GM21619 (cell line): Measurements from ENCODE around the gene EN2.
A peak's percentile ranks its signal among the peaks of the same experiment; 100 is the strongest.

ENCODE experiments used
- ATAC-seq: cut with Tn5 transposase; IDR thresholded peaks from one replicate; pipeline ENCODE4 v1.9.1; 2021; ENCODE audit not compliant: unreplicated experiment

Gene EN2

GRCh38 chr7:155458111-155458877 lies at the start of gene EN2:
Gene EN2, plus strand, starts transcription at chr7:155458129. Its CDS starts 249 bp downstream, at chr7:155458378.
- ATAC-seq: no peak

DNA sequence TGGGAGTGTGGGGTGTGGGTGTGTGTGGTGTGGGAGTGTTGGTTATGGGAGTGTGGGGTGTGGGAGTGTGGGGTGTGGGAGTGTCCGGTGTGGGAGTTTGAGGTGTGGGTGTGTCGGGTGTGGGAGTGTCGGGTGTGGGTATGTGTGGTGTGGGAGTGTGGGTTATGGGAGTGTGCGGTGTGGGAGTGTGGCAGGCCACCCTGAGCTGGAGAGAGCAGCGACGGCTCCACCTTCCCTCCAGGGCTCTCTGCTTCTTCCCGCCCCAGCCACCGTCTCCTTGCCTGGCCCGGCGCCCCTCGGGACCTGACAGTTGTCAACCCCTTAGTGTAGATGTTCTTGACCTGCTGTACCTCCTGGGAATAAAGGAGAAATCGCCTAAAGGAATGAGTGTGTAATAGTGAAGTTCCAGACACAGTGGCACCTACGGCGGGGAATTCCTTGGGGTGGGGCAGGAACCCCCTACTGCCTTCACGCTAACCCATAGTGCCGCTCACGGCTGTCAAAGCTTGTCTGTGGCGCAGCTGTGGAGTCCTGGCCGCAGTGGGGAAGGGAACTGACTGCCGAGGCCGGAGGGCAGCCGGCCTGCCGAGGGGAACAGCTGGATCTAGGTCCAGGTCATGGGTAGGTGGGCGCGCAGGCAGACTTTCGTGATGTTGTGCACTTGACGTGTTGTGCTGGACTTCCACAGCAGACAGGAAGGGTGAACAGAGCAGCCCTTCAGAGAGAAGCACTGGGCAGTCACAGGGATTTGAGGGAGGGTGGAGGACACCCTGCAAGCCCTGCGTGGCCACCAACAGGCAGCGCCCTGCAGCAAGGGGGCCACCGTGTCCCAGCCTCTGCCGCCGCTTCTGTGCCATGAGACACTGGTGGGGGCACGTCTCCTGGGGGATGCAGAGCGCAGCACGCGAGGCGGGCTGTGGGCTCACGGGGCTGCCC lies 49.0 kb upstream of the EN2 start:
- no peak for ATAC-seq

GRCh38 chr7:155409980-155410379 lies 47.9 kb upstream of the EN2 start:
- no peak for ATAC-seq

GRCh38 chr7:155410431-155410830 lies 47.5 kb upstream of the EN2 start:
- ATAC-seq: no peak

- no peak for ATAC-seq
Measured at GRCh38 chr7:155411718-155412415, 46.1 kb upstream of the EN2 start.

DNA sequence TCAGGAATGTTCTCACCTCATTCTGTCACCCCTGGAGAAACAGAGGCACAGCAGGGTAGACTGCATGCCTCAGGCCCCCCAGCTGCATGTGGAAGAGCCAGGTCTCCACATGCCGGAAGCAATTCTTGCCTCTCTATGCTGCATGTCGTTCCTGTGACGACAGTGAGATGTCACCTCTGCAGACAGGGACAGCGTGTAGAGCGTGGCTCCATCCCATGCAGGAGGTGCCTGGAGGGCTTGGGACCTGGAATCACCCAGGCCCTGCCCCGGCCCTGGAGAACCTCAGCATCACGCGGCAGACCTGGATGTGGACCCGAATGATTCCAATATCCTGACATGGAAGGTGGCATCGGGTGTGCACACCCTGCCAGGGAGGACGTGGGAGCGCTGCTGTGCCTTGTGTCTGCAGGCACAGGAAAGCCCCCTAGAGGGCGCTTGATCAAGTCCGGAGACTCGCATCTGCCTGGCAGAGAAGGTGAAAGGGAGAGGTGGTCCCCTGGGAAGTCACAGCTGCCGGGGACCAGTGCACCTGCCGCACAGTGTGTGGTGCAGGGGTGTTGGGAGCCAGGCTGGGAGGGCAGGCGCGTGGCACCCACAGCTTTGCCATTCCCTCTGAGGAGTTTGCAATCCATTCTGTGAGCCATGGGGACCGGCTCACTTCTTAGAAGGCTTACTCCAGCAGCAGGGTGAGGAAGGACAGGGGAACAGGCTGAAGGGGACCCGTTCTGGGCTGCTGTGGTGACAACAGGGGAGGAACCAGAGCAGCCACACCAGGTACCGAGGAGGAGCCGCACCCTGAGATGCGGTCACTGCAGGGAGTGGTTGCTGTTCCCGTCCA lies 45.3 kb upstream of the EN2 start:
- ATAC-seq: peak; percentile 85

DNA sequence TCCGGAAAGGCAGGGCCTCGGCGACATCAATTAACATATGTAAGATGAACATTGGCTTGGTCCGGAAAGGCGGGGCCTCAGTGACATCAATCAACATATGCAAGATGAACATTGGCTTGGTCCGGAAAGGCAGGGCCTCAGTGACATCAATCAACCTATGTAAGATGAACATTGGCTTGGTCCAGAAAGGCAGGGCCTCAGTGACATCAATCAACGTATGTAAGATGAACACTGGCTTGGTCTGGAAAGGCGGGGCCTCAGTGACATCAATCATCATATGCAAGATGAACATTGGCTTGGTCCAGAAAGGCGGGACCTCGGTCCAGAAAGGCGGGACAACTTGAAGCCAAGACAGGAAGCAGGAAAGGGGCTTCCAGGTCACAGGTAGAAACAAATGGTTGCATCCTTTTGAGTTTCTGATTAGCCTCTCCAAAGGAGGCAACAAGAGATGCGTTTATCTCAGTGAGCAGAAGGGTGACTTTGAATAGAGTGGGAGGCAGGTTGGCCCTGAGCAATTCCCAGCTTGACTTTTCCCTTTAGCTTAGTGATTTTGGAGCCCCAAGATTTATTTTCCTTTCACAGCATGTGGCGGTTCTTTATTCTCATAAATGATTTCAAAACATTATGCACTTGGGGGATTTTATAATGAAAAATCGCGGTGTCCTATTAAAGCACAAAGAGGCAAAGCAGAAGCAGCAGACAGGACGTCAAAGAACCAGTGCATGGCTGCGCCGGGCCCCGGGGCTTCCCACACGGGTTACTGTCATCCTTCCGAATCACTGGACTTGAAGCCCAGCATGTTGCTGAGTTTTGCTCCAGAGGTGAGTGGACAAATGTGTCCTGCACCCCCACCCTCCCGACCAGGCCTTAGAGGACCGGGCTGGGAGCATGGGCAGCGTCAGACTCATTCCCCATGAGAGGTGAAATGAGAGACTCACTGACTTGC lies 43.1 kb upstream of the EN2 start:
- no peak for ATAC-seq

GRCh38 chr7:155416646-155417380 lies 41.1 kb upstream of the EN2 start:
- ATAC-seq: no peak

GRCh38 chr7:155418304-155418703 lies 39.6 kb upstream of the EN2 start:
- ATAC-seq: no peak

- ATAC-seq: no peak
Measured at GRCh38 chr7:155418941-155419755, 38.8 kb upstream of the EN2 start.

DNA sequence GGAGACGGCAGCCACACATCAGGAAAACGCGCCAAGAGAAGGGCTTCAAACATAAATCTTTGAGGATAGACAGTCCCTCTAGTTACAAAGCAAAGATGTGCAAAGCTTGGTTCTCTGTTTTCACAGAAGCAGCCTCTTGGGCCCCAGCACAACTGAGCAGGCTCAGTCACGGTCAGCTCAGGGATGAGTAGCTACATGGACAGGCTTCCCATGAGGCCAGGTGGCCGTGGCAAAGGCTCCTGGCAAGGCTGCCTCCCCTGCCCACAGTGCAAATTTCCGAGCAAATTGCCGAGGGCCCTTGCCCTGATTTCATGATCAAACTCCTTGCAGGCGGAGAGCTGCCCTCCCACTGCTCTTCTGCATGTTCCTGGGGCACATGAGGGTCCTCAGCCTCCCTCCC lies 37.8 kb upstream of the EN2 start:
- ATAC-seq: no peak

GRCh38 chr7:155422151-155422550 lies 35.8 kb upstream of the EN2 start:
- no peak for ATAC-seq

GRCh38 chr7:155422599-155423336 lies 35.2 kb upstream of the EN2 start:
- no peak for ATAC-seq

DNA sequence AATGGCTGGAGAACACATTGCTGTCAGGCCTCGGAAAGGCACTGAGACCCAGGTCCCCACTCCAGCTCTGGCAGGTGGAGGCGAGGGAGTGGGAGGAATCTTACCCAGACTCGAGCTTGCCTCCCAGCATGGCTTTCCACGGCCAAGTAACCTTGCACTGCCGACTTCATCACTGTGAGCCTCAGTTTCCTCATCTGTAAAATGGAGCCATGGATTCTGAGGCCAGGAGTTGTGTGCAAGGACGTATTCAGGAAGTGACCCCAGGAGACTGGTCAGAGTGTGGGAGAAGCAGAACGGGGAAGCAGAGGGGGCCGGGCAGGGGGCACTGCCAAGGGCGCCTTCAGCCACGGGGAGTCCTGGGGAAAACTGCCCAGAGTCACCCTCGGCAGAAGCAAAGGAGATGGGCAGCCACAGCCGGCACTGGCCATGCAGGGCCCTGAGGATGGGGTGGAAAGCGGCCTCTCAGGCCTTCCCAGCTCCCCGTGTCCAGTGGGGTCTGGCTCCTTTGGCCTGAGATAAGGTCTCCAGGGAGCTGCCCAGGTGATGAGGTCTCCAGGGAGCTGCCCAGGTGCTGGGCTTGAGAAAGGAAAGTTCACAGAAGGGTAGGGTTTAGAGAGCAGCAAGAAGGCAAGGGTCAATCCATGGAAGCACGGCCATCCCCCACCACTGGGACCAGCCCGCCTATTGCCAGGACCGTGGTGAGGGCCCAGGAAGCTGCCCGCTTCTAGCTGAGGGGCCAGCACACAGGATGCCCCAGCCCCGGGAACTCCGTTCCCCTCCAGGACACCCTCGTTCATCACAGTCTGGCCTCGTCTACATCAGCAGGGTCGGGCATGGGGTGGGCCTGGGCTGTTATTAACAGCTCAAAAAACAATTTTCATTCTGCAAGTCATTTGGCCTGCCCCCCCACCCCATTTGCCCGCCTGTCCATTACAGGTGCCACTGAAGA lies 34.3 kb upstream of the EN2 start:
- ATAC-seq: no peak

DNA sequence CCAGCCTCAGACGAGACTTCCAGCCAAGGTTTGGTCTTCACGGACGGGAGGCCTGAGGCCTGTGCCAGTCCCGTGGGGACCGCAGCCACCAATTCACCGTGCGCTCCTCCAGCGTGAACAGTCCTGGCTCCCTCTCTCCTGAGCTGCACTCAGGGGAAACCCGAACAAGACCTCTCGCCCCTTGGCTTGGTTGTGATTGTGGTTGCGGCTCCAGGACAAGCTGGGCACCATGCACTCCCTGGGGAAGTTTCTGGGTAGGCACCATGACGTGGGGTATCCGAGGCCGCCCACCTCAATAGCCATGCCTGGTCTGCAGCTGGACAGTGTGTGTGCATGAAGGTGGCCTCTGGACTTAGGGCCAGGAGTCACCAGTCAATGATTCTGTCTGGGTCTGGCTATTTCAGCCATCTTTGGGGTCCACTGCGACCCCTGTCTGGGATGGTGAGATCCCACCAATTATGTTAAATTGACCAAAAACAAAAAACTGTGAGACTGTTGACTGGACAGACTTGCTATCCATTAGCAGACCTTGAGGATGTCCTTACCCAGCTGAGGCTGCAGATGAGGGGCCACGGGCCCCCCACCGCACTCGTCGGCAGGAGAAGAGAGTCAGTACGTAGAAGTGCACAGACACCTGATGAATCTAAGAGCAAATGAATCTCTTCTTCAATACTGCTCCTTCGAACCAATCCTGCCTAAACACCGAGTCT lies 33.5 kb upstream of the EN2 start:
- no peak for ATAC-seq

DNA sequence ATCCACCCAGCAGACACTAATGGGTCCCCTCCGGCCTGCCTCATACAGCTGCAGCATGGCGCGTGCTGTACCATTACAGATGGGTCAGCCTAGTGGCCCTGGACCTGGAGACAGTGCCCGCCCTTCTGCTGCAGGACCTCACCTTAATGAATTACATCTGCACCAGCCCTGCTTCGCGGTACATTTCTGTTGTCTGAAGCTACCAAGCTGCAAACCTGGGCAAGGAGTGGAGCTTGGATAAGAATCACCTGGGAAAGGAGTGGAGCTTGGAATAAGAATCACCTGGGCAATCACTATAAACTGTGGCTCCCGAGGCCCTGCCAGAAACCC lies 33.0 kb upstream of the EN2 start:
- ATAC-seq: no peak
